GM18508 (cell line): ENCODE measurements around the gene ZNF521.

ENCODE experiments used
- ATAC-seq: cut with Tn5 transposase; IDR thresholded peaks from one replicate; pipeline ENCODE4 v1.9.1; 2021; ENCODE audit warnings: moderate number of reproducible peaks; ENCODE audit not compliant: insufficient read depth, unreplicated experiment

Gene ZNF521

GRCh38 chr18:25093141-25093540 lies 258.8 kb downstream of the ZNF521 start:
- no peak for ATAC-seq

GRCh38 chr18:25089470-25089869 lies 262.5 kb downstream of the ZNF521 start:
- no peak for ATAC-seq

- ATAC-seq: no peak
These were observed 265.1 kb downstream of the ZNF521 start for GRCh38 chr18:25086876-25087275.

- ATAC-seq: no peak
These were observed 271.0 kb downstream of the ZNF521 start for GRCh38 chr18:25081001-25081400.

- no peak for ATAC-seq
These were observed 271.8 kb downstream of the ZNF521 start for GRCh38 chr18:25080211-25080610.

- ATAC-seq: no peak
These were observed 273.8 kb downstream of the ZNF521 start for GRCh38 chr18:25077944-25078723.

GRCh38 chr18:25077038-25077943 lies 274.7 kb downstream of the ZNF521 start:
- ATAC-seq: no peak

- ATAC-seq: no peak
These were observed 276.2 kb downstream of the ZNF521 start for GRCh38 chr18:25075783-25076182.

GRCh38 chr18:25075331-25075730 lies 276.6 kb downstream of the ZNF521 start:
- no peak for ATAC-seq

GRCh38 chr18:25074925-25075324 lies 277.0 kb downstream of the ZNF521 start:
- ATAC-seq: no peak

GRCh38 chr18:25072205-25072604 lies 279.8 kb downstream of the ZNF521 start:
- ATAC-seq: no peak

GRCh38 chr18:25067275-25068025 lies 284.5 kb downstream of the ZNF521 start:
- ATAC-seq: no peak

- no peak for ATAC-seq
These were observed 285.4 kb downstream of the ZNF521 start for GRCh38 chr18:25066516-25066915.

GRCh38 chr18:25062720-25063119 lies 289.2 kb downstream of the ZNF521 start:
- no peak for ATAC-seq

- ATAC-seq: no peak
These were observed 290.6 kb downstream of the ZNF521 start for GRCh38 chr18:25061395-25061794.

GRCh38 chr18:25058521-25058920 lies 293.4 kb downstream of the ZNF521 start:
- no peak for ATAC-seq

GRCh38 chr18:25057491-25058050 lies 294.4 kb downstream of the ZNF521 start:
- no peak for ATAC-seq

- ATAC-seq: no peak
These were observed 295.5 kb downstream of the ZNF521 start for GRCh38 chr18:25056429-25056828.

GRCh38 chr18:25055076-25055475 lies 296.9 kb downstream of the ZNF521 start:
- no peak for ATAC-seq

GRCh38 chr18:25053466-25053865 lies 298.5 kb downstream of the ZNF521 start:
- no peak for ATAC-seq
